GM19099 (cell line): ENCODE results near the gene PER1.

Source experiments
- POLR2A ChIP-seq: IDR thresholded peaks from 3 replicates; pipeline ENCODE4 v1.6.1; 2011; ENCODE audit warnings: low read depth; ENCODE audit not compliant: insufficient read length; ENCODE audit errors: extremely low read depth

The PER1 gene

DNA sequence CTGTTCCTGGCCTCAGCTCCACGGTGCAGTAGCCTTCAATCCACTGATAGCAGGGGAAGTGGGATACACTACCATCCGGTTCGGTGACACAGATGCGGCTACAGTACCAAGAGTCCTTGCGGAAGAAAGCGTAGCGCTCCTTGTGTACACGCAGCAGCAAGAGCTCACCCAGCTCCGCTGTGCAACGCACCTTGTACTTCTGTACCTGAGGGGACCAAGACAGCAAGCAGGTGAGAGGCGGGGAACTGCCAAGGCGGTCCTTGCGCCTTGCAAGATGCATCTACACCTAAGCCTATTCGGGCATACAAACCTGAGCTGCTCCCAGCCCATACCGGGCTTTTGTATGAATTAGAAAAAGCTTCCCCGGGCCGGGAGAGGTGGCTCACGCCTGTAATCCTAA, 35.4 kb downstream of the PER1 start:
- TF ChIP-seq POLR2A, result no peak

- no peak for TF ChIP-seq POLR2A
These were observed 41.3 kb downstream of the PER1 start for GRCh38 chr17:8110907-8111306.

- TF ChIP-seq POLR2A, result no peak
These were observed 41.8 kb downstream of the PER1 start for GRCh38 chr17:8110456-8110804.

DNA sequence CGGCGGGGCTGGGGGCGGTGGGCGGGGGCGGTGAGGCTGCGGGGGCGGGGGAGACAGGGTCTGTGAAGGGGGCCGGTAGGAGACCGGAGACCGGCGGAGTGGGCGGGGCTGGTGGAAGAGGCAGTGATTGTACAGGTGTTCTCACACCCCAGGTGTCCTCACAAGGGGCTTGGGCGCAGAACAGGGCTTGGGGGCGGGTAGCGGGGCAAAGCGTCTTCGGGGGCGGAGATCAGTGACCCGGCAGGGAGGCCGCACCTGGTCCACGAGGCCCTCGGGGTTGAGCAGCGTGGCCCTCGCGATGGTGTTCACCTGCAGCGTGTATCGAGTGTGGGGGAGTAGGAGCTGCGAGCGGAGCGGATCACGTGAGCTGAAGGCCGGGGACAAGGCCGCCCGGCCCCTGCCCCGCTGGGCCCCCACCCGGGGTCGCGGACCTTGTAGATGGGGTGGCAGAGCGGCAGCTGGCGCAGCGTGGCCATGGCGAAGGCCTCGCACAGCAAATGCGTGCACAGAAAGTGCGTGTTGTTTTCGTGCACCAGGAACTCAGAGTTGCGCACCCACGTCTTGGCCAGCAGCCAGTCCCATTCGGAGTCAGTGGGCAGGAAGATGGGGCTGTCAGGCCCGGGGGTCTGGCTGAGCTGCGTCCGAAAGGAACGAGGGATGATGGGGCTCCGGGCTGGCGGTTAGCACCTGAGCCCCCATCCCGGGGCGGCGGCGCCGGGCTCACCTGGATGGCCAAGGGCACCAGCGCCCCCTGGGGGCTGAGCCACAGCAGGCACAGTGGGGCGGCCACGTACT, 42.3 kb downstream of the PER1 start:
- TF ChIP-seq POLR2A, result no peak

GRCh38 chr17:8108972-8109660, 43.1 kb downstream of the PER1 start:
- TF ChIP-seq POLR2A, result no peak

- no peak for TF ChIP-seq POLR2A
These were observed 46.2 kb downstream of the PER1 start for GRCh38 chr17:8105957-8106398.

DNA sequence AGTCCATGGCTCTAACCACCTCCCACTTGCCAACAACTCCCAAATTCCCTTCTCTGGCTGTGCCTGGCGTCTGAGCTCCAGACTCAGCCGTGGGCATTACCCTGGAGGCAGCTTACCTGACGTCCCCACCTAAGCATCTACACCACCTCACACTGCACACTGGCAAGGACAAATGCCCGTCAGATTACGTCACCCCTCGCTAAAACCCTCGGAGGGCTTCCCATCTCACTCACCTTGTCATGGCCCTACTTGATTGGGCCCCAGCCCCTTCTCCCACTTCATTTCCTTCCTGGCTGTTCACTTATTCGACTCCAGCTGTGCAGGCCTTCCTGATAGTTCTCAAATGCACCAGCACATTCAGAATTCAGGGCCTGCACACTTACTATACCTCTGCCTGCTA, 47.3 kb downstream of the PER1 start:
- no peak for TF ChIP-seq POLR2A

GRCh38 chr17:8103549-8103948, 48.7 kb downstream of the PER1 start:
- TF ChIP-seq POLR2A, result no peak

DNA sequence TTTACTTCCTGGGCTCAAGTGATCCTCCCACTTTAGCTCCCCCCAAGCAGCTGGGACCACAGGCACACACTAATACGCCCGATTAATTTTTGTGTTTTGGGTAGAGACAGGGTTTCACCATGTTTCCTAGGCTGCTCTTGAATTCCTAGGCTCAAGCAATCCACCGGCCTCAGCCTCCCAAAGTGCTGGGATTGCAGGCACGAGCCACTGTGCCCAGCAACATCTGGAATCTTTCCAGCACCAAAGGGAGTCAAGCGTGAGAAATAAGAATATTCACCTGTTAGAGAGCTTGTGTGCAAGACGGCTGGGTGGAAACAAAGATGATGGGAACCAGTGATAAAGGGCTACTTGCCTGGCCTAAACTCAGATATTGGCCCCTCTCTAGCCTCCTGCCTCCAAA, 50.5 kb downstream of the PER1 start:
- TF ChIP-seq POLR2A, result no peak

DNA sequence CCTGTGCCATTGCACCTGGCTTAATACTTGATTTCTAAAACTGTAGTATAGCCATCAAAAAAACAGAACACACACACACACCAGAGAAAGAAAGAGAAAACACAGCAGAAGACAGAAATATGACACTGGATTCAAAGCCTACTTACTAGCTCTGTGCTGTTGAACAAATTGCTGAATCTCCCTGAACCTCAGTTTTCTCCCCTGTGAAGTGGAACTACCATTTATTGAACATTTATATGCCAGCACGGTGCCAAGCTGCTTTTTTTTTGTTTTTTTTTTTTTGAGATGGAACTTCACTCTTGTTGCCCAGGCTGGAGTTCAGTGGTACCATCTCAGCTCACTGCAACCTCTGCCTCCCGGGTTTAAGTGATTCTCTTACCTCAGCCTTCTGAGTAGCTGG, 51.4 kb downstream of the PER1 start:
- TF ChIP-seq POLR2A, result no peak

DNA sequence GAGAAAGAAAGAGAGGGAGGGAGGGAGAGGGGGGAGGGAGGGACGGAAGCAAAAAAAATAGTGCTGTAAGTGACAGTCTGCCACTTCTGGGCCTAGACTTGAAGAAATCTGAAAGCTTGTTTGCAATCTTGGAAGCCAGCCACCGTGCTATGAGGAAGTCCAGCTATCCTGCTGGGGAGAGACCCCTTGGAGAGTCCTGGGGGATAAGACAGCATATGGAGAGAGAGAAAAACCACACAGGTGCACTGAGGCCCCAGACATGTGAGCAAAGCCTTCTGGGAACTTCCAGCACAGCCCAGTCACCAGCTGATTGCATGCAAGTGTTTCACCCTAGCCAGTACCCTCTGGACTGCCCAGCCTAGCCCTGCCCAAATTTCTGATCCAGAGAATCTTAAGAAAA, 52.1 kb downstream of the PER1 start:
- TF ChIP-seq POLR2A, result no peak

DNA sequence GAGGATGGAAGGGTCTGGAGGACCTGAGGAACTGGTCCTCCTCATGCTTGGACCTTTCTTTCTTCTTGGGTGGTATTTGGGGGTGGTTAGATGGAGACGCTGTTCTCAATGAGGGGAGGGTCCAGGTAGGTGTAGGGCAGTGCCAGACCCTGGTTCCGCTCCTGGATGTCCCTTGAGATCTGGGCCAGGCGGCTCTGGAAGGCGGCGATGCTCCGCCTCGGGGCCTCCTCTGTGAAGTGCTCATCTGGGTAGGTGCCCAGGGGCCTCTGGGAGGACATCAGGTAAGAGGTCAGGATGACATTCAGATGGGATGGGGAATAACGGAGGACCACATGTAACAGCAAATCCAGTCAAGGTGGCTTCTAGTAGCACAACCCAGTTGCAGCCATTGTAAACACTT, 55.7 kb downstream of the PER1 start:
- TF ChIP-seq POLR2A, result no peak

- no peak for TF ChIP-seq POLR2A
These were observed 56.8 kb downstream of the PER1 start for GRCh38 chr17:8095361-8095760.

- peak; percentile 45 for TF ChIP-seq POLR2A
These were observed 61.0 kb downstream of the PER1 start for GRCh38 chr17:8091033-8091687.
